Osteocyte (in vitro differentiated cells): ENCODE results near the gene ZNF280D. TPM values are rescaled to one million over a fixed set of nuclear protein-coding genes. Genes with fewer than 3 reads are reported as not detected.

Source experiments
- DNase-seq: peaks from one replicate; pipeline ENCODE4 v3.0.0; 2021; ENCODE audit warnings: mixed read lengths; ENCODE audit not compliant: unreplicated experiment; ENCODE audit errors: extremely low spot score
- H3K27ac Mint-ChIP-seq: one replicate; pipeline ENCODE4 v1.8.0; 2021; ENCODE audit warnings: mild to moderate bottlenecking, mixed read lengths; ENCODE audit not compliant: unreplicated experiment
- H3K27me3 Mint-ChIP-seq: one replicate; pipeline ENCODE4 v1.8.0; 2021; ENCODE audit warnings: mixed read lengths; ENCODE audit not compliant: unreplicated experiment
- H3K36me3 Mint-ChIP-seq: one replicate; pipeline ENCODE4 v1.8.0; 2021; ENCODE audit warnings: mixed read lengths; ENCODE audit not compliant: unreplicated experiment
- H3K4me1 Mint-ChIP-seq: one replicate; pipeline ENCODE4 v1.8.0; 2021; ENCODE audit warnings: mixed read lengths; ENCODE audit not compliant: unreplicated experiment
- H3K4me3 Mint-ChIP-seq: one replicate; pipeline ENCODE4 v1.8.0; 2021; ENCODE audit warnings: mild to moderate bottlenecking, moderate library complexity, mixed read lengths; ENCODE audit not compliant: unreplicated experiment
- H3K9me3 Mint-ChIP-seq: one replicate; pipeline ENCODE4 v1.8.0; 2021; ENCODE audit warnings: mixed read lengths; ENCODE audit not compliant: unreplicated experiment
- total RNA-seq: library from RNA; stranded (reverse); gene quantifications from 2 replicates; pipeline ENCODE4 v1.2.1, GENCODE V29; 2021
- TF ChIP-seq, protein P1 (sequence below): fragments of 200-600 bp; sonication (generic); IDR thresholded peaks from 2 replicates; pipeline ENCODE4 v1.5.0; 2021; ENCODE audit warnings: antibody characterized with exemption, mild to moderate bottlenecking, moderate library complexity

The ZNF280D gene
- total RNA-seq, 1 donor from 2014 or later = 16.1 TPM

DNA sequence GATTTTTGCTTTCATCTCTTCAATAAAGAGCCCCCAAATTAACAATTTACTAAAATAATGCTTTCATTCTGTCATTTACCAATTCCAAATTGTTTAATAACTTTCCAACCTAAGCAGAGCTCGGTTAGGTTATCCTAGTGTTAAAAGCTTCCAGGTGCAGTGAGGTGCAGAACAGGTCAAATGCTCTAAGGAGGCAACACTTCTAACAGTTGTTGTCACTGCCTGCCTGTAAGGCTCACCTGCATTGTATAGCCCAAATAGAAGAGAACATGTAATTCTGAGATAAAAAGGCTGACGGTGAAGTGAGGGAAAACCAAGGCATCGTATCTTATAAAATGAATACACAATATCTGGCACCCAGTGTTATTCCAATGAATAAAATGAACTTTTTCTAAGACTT is 9.1 kb downstream of the ZNF280D start:
- Mint-ChIP-seq H3K4me1 (peaks cover 2% of the 10 kb centered on the region), H3K9me3 (peaks cover 6% of the 10 kb centered on the region), H3K4me3 (no peak overlapping the region), H3K36me3 (peaks cover 8% of the 10 kb centered on the region), H3K27me3 (no peaks in the 10 kb centered on the region), H3K27ac (no peak overlapping the region)
- no peak for DNase-seq
- TF ChIP-seq, protein P1, sequence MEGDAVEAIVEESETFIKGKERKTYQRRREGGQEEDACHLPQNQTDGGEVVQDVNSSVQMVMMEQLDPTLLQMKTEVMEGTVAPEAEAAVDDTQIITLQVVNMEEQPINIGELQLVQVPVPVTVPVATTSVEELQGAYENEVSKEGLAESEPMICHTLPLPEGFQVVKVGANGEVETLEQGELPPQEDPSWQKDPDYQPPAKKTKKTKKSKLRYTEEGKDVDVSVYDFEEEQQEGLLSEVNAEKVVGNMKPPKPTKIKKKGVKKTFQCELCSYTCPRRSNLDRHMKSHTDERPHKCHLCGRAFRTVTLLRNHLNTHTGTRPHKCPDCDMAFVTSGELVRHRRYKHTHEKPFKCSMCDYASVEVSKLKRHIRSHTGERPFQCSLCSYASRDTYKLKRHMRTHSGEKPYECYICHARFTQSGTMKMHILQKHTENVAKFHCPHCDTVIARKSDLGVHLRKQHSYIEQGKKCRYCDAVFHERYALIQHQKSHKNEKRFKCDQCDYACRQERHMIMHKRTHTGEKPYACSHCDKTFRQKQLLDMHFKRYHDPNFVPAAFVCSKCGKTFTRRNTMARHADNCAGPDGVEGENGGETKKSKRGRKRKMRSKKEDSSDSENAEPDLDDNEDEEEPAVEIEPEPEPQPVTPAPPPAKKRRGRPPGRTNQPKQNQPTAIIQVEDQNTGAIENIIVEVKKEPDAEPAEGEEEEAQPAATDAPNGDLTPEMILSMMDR = no peak

DNA sequence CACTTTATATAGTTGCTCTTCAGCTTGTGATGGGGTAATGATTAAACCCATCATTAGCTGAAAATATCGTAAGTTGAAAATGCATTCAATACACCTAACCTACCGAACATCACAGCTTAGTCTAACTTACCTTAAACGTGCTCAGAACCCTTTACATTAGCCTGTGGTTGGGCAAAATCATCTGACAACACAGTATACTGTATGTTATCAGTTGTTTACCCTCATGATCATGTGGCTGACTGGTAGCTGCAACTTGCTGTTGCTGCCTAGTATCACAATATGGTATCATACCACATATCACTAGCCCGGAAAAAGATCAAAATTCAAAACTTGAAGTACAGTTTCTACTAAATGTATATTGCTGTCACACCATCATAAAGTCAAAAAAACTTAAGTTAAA is 9.5 kb downstream of the ZNF280D start:
- TF ChIP-seq, protein P1 = no peak
- no peak for DNase-seq
- Mint-ChIP-seq H3K27me3 (no peaks in the 10 kb centered on the region), H3K9me3 (peaks cover 6% of the 10 kb centered on the region), H3K4me3 (no peak overlapping the region), H3K27ac (no peak overlapping the region), H3K4me1 (peaks cover 2% of the 10 kb centered on the region), H3K36me3 (peaks cover 8% of the 10 kb centered on the region)

DNA sequence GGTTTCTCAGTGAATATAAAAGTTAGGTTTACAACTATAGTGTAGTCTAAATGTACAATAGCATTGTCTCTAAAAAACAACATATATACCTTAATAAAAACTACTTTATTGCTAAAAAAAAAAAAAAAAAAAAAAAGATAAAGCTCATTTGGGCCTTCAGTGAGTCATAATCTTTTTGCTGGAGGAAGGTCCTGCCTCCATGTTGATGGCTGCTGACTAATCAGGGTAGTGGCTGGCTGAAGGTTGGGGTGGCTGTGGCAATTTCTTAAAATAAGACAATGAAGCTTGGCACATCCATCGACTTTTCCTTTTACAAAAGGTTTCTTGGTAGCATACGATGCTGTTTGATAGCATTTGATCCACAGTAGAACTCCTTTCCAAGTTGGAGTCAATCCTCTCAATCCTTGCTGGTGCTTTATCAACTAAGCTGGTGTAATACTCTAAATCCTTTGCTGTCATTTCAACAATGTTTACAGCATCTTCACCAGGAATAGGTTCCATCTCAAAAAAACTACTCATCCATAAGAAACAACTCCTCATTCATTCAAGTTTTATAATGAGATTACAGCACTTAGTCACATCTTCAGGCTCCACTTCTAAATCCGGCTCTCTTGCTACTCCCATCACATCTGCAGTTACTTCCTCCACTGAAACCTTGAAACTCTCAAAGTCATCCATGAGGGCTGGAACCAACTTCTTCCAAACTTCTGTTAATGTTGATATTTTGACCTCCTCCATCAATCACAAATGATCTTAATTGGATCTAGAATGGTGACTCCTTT is 13.3 kb downstream of the ZNF280D start:
- TF ChIP-seq, protein P1 = no peak
- Mint-ChIP-seq H3K36me3 (peaks cover 5% of the 10 kb centered on the region), H3K4me3 (no peak overlapping the region), H3K9me3 (peaks cover 6% of the 10 kb centered on the region), H3K27ac (no peak overlapping the region), H3K4me1 (no peaks in the 10 kb centered on the region), H3K27me3 (no peaks in the 10 kb centered on the region)
- no peak for DNase-seq

DNA sequence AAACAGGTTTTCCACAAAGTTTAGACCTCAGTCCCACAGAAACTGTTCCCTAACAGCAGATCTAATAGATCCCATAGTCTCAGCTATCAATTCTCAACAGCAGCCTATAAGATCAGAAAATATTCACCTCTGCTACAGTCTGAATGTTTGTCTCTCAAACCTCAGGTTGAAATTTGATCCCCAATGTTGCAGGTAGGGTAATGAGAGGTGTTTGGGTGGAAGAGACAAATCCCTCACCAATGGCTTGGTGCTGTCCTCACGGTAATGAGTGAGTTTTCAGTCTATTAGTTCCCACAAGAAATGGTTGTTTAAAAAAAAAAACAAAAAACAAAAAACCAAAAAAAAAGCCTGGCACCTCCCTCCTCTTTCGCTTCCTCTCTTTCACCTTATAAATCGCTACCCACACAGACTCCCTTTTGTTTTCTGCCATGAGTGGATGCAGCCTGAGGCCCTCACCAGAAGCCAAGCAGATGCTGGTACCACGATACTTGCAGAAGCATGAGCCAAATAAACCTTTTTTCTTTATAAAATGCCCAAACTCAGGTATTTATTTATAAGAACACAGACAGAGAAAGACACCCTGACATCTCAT is 14.2 kb downstream of the ZNF280D start:
- H3K4me1 Mint-ChIP-seq = no peaks in the 10 kb centered on the region
- TF ChIP-seq, protein P1 = no peak
- H3K27me3 Mint-ChIP-seq = no peaks in the 10 kb centered on the region
- no peak for DNase-seq
- no peak overlapping the region for H3K27ac Mint-ChIP-seq
- peaks cover 6% of the 10 kb centered on the region for H3K9me3 Mint-ChIP-seq
- no peak overlapping the region for H3K4me3 Mint-ChIP-seq
- peaks cover 5% of the 10 kb centered on the region for H3K36me3 Mint-ChIP-seq

DNA sequence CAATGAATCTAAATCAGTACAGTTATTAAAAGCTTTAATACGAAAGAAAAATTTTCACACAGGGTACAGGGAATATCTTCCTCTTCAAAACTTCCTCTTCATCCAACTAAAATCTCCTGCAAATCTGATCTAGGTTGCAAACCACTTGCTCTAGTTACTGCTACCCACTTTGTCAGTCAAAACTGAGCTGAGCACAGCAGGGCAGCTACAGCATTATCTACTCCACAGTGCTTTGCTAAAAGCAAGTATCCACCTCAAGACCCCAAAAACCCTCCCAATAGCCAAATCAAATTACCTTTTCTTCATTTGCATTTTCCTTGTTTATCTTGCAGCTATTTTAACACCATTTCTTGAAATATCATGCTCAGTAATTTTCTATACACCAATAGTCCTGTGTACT is 14.7 kb downstream of the ZNF280D start:
- Mint-ChIP-seq H3K9me3 (peaks cover 6% of the 10 kb centered on the region), H3K27me3 (no peaks in the 10 kb centered on the region), H3K4me3 (no peak overlapping the region), H3K27ac (no peak overlapping the region), H3K36me3 (peaks cover 5% of the 10 kb centered on the region), H3K4me1 (no peaks in the 10 kb centered on the region)
- TF ChIP-seq, protein P1 = no peak
- no peak for DNase-seq
